HL-60/S4 treated with phorbol 12-myristate 13-acetate at 8.2 ng/mL for 4 days and 3 days (cell line): Measurements from ENCODE around the gene C5AR2.
"Not testable (repeated sequence)": the region's sequence is repeated elsewhere in the genome, so short reads cannot be mapped to it uniquely, and the experiment has no call there.

Experiments used
- in situ Hi-C: fragments of 300-500 bp; cut with MboI; formaldehyde crosslinking; loops from 2 replicates; pipeline ENCODE4 v1.15.0; 2022; ENCODE audit warnings: low sequenced_read_pairs

Gene C5AR2

GRCh38 chr19:47323409-47323808 lies 8.6 kb upstream of the C5AR2 start:
- in situ Hi-C loops, result no loop called here

GRCh38 chr19:47323872-47324271 lies 8.1 kb upstream of the C5AR2 start:
- in situ Hi-C loops, result no loop called here

- in situ Hi-C loops, result no loop called here
These were observed 7.5 kb upstream of the C5AR2 start for GRCh38 chr19:47324502-47324901.

GRCh38 chr19:47330466-47330869 lies 1.5 kb upstream of the C5AR2 start:
- in situ Hi-C loops, result no loop called here

- in situ Hi-C loops, result no loop called here
These were observed 485 bp upstream of the C5AR2 start for GRCh38 chr19:47331490-47331889.

GRCh38 chr19:47336765-47337718 lies 5.1 kb downstream of the C5AR2 start:
- in situ Hi-C loops, result not testable (repeated sequence)

- in situ Hi-C loops, result no loop called here
These were observed 7.4 kb downstream of the C5AR2 start for GRCh38 chr19:47339196-47339880.

- in situ Hi-C loops, result no loop called here
These were observed 8.7 kb downstream of the C5AR2 start for GRCh38 chr19:47340477-47341208.

GRCh38 chr19:47341734-47342133 lies 9.8 kb downstream of the C5AR2 start:
- in situ Hi-C loops, result no loop called here

GRCh38 chr19:47343194-47343802 lies 11.3 kb downstream of the C5AR2 start:
- in situ Hi-C loops, result no loop called here

GRCh38 chr19:47344425-47344824 lies 12.4 kb downstream of the C5AR2 start:
- in situ Hi-C loops, result no loop called here

GRCh38 chr19:47346024-47346423 lies 14.0 kb downstream of the C5AR2 start:
- in situ Hi-C loops, result not testable (repeated sequence)

GRCh38 chr19:47348819-47349795 lies 17.1 kb downstream of the C5AR2 start, which contains the start of gene DHX34:
DHX34 (plus strand) TSS chr19:47349315; CDS start chr19:47353031, 3,716 bp downstream.
- in situ Hi-C loops, result no loop called here

- in situ Hi-C loops, result no loop called here
These were observed 18.7 kb downstream of the C5AR2 start for GRCh38 chr19:47350630-47351029.

GRCh38 chr19:47351548-47351947 lies 19.6 kb downstream of the C5AR2 start:
- in situ Hi-C loops, result no loop called here

GRCh38 chr19:47352095-47352494 lies 20.1 kb downstream of the C5AR2 start:
- in situ Hi-C loops, result no loop called here

GRCh38 chr19:47353307-47353712 lies 21.3 kb downstream of the C5AR2 start:
- in situ Hi-C loops, result no loop called here

- in situ Hi-C loops, result no loop called here
These were observed 24.9 kb downstream of the C5AR2 start for GRCh38 chr19:47356900-47357299.

GRCh38 chr19:47357788-47358680 lies 26.1 kb downstream of the C5AR2 start:
- in situ Hi-C loops, result no loop called here
